ENCODE results near the gene NAGS.

DNA sequence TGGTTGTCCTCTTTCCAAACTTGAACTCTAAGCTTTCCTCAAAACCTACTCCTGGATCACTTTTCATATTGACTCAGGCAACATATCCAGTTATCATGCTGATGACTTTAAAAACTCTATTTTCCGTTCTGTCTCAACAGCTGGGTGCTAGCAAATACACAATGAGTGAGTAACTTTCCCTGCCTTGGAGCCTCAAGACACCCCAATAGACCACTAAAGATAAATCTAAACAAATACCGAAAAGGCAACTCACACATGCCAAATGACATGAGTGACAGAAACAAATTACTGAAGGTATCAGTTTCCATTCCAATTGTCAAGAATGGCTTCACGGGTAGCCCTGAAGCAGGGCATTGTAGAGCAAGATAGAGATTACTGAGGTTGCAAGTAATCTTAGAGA, 26.1 kb downstream of the NAGS start:
- TF ChIP-seq, protein P1, sequence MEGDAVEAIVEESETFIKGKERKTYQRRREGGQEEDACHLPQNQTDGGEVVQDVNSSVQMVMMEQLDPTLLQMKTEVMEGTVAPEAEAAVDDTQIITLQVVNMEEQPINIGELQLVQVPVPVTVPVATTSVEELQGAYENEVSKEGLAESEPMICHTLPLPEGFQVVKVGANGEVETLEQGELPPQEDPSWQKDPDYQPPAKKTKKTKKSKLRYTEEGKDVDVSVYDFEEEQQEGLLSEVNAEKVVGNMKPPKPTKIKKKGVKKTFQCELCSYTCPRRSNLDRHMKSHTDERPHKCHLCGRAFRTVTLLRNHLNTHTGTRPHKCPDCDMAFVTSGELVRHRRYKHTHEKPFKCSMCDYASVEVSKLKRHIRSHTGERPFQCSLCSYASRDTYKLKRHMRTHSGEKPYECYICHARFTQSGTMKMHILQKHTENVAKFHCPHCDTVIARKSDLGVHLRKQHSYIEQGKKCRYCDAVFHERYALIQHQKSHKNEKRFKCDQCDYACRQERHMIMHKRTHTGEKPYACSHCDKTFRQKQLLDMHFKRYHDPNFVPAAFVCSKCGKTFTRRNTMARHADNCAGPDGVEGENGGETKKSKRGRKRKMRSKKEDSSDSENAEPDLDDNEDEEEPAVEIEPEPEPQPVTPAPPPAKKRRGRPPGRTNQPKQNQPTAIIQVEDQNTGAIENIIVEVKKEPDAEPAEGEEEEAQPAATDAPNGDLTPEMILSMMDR (IDR thresholded peaks at IDR 0.05; ENCODE audit: low read length), result no peak
- no peak for TF ChIP-seq EZH2 (IDR thresholded peaks at IDR 0.05; ENCODE audit: borderline replicate concordance, low read length)
